Prostate gland (tissue), 2 donors: ENCODE data around the gene NRCAM. TPM values are rescaled to one million over a fixed set of nuclear protein-coding genes. Genes with fewer than 3 reads are reported as not detected.

Source experiments
- DNase-seq: peaks from one replicate; pipeline ENCODE4 v3.0.0-alpha.2; 2019; ENCODE audit warnings: low spot score
- H3K27ac ChIP-seq, 2 donors: fragments of 200-600 bp; sonication (generic); 2 replicates each; pipeline ENCODE4 v1.5.1; 2017 to 2019
- H3K27me3 ChIP-seq: fragments of 200-600 bp; sonication (generic); replicated peaks from 2 replicates; pipeline ENCODE4 v1.5.1; 2019; ENCODE audit not compliant: insufficient read depth
- H3K36me3 ChIP-seq, 2 donors: fragments of 200-600 bp; sonication (generic); 1 replicate in 1 of 2; 2 replicates in 1 of 2; pipeline versions ENCODE4 v1.5.1 to v1.8.1; 2017 to 2019
- H3K4me1 ChIP-seq: fragments of 200-600 bp; sonication (generic); replicated peaks from 2 replicates; pipeline ENCODE4 v1.5.1; 2019
- H3K4me3 ChIP-seq, 2 donors: fragments of 200-600 bp; sonication (generic); 2 replicates each; pipeline ENCODE4 v1.5.1; 2017 to 2019
- H3K9me3 ChIP-seq: fragments of 200-600 bp; sonication (generic); 2 replicates; pipeline ENCODE4 v1.5.1; 2017
- POLR2A ChIP-seq: fragments of 450-650 bp; IDR thresholded peaks from one replicate; pipeline ENCODE4 v1.6.1; 2016; ENCODE audit warnings: antibody characterized with exemption, mild to moderate bottlenecking
- POLR2AphosphoS5 ChIP-seq: sonication (generic); formaldehyde crosslinking; IDR thresholded peaks from one replicate; pipeline ENCODE4 v1.6.1; 2017; ENCODE audit warnings: antibody characterized with exemption
- WGBS: methylation state at CpG from one replicate; pipeline ENCODE4 v1.1.5; 2018; 5-methylcytosine and 5-hydroxymethylcytosine counted together
- intact Hi-C: fragments of 100-400 bp; cut with DNase I; formaldehyde crosslinking; loops from one replicate; pipeline ENCODE4 v1.14.2; 2022
- total RNA-seq, 2 donors: library from RNA; depleted of rRNA; stranded (reverse); fragments of >200 nt; gene quantifications; one replicate each; pipeline ENCODE4 v1.1.0, GENCODE V29; 2016
- TF ChIP-seq, protein P1 (sequence below), 4 experiments: fragments of 200-600 bp in 2 of 4; fragments of 450-650 bp in 2 of 4; sonication (generic) in 2 of 4; IDR thresholded peaks; 1 replicate in 3 of 4; 2 replicates in 1 of 4; pipeline ENCODE4 v1.5.1; 2016 to 2019; ENCODE audit warnings: antibody characterized with exemption in 4 of 4, mild to moderate bottlenecking in 2 of 4, moderate library complexity in 2 of 4

NRCAM gene
- total RNA-seq, 2 donors from 2014 or later = 1.1 to 3.1 TPM

DNA sequence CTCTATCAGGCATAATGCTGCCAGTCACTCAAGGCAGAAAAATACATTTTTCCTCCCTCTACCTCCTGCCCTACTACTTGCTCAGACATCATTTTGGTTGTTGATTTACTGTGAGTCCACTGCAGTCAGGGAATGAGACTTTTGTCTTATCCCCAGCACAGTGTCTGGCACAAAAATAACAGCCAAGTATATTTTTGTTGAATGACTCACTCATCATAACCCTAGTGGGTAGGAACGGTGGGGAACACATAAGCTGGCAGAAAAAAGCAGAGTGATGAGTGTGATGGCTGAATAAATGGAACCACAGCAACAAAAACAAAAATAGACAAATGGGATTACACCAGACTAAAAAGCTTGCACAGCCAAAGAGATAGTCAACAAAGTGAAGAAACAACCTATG lies 260.2 kb downstream of the NRCAM start:
- Histone ChIP-seq H3K9me3 (no peaks in the 10 kb centered on the region), H3K27me3 (no peaks in the 10 kb centered on the region), H3K4me3 (no peak overlapping the region), H3K4me1 (no peaks in the 10 kb centered on the region), H3K36me3 (no peaks in the 10 kb centered on the region), H3K27ac (no peak overlapping the region)
- intact Hi-C loops = no loop called here
- DNase-seq = no peak
- WGBS = 45% methylated on average over 1 of the region's 1 CpG
- TF ChIP-seq, protein P1, sequence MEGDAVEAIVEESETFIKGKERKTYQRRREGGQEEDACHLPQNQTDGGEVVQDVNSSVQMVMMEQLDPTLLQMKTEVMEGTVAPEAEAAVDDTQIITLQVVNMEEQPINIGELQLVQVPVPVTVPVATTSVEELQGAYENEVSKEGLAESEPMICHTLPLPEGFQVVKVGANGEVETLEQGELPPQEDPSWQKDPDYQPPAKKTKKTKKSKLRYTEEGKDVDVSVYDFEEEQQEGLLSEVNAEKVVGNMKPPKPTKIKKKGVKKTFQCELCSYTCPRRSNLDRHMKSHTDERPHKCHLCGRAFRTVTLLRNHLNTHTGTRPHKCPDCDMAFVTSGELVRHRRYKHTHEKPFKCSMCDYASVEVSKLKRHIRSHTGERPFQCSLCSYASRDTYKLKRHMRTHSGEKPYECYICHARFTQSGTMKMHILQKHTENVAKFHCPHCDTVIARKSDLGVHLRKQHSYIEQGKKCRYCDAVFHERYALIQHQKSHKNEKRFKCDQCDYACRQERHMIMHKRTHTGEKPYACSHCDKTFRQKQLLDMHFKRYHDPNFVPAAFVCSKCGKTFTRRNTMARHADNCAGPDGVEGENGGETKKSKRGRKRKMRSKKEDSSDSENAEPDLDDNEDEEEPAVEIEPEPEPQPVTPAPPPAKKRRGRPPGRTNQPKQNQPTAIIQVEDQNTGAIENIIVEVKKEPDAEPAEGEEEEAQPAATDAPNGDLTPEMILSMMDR (IDR thresholded peaks at IDR 0.05) = no peak
- no peak for TF ChIP-seq POLR2A
- TF ChIP-seq POLR2AphosphoS5 = no peak

DNA sequence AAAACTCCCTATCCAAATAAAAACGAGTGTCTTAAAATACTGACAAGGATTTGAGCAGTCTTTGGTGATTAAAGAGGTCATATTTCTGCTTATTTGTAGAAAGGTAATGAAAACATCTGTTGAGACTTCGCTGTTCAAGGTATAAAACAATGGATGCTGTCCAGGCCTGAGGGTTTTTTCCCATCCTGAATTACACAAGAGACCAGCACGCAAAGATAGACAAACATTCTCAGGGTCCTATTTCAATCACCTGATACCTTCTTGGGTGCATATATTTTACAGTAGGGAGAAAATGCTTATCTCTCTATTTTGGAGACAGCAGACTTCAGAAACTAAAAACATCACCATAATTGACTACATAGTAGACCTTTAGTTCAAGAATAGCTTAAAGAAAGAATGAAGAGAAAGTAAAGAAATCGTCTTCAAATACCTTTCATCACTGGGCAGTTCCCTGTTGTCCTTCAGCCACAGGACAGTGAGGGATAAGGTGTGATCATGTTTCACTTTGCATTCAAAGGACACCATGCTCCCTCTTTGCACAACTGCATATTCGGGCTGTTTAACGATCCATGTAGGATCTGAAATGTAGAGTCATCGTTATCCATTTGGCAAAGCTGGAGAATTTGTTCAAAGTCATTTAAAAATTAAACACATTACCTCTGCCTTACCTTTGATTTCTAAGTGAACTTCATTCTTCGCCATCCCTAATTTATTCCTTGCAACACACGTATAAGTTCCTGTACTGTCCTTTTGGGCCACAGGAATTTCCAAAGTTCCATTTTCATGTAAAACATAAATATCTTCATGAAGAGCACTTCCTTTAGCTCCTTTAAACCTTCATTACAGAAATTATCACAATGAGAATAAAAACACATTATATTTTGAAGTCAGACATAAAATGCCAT lies 262.4 kb downstream of the NRCAM start:
- no peaks in the 10 kb centered on the region for H3K9me3 ChIP-seq
- 48% methylated on average over 9 of the region's 9 CpGs for WGBS

DNA sequence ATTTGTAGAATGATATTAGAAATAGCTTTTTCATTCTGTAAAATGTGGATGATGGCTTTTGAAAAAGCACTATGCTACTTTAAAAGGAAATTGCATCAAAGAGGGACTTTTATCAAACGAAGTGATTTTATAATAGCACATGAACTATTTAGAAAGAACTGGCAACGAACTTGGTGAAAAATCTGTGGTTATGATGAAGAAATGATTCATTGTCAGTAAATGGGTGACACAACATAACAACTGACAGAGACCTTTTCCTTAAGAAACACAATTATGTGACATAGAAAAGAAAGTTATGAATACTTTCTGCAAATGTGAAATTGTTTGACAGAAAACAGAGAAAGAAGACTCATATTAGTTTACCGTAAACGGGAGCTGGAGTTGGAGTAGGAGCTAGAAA lies 265.3 kb downstream of the NRCAM start:
- H3K4me3 ChIP-seq = no peak overlapping the region
- no peaks in the 10 kb centered on the region for H3K9me3 ChIP-seq
- DNase-seq = no peak
- intact Hi-C loops = no loop called here
- no peaks in the 10 kb centered on the region for H3K27me3 ChIP-seq
- H3K36me3 ChIP-seq = no peaks in the 10 kb centered on the region
- TF ChIP-seq, protein P1 (IDR thresholded peaks at IDR 0.05) = no peak
- no peak for TF ChIP-seq POLR2AphosphoS5
- no peak for TF ChIP-seq POLR2A
- H3K4me1 ChIP-seq = no peaks in the 10 kb centered on the region
- H3K27ac ChIP-seq = no peak overlapping the region
- WGBS = 87% methylated on average over 4 of the region's 4 CpGs

More for the DNA sequence above, 262.4 kb downstream of the NRCAM start:
- Histone ChIP-seq H3K36me3 (no peaks in the 10 kb centered on the region), H3K4me1 (no peaks in the 10 kb centered on the region), H3K27ac (no peak overlapping the region), H3K27me3 (no peaks in the 10 kb centered on the region), H3K4me3 (no peak overlapping the region)
- DNase-seq = no peak
- TF ChIP-seq POLR2A = no peak
- no peak for TF ChIP-seq POLR2AphosphoS5
- TF ChIP-seq, protein P1 (IDR thresholded peaks at IDR 0.05) = no peak
- intact Hi-C loops = no loop called here

DNA sequence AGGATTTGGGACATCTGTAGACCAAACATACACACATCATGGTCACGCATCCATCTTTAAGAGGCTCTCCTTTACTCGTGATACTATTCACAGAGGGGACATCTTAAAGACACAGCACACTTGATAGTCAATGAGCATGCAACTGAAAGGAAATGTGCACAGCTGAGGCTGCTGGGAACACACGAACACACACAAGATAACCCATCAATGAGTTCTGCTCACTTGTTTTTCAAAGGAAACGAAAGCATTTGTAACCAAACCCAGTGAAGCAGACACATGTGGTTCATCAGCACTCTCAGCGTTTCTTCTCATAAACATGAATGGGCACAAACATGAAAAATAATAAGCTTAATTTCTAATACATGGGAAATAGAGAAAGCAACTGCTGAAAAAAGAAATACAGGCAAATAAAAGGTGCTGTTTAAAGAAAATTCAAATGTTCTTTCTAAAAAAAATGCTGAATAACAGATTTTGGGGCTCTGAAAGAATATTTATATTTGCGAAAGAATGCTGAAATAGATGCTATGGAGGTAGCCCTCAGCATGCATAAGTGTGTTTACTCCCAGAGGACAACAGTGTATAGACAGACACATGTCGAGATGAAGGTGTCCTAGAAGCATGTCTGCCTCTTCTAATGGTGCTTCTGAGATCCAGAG lies 266.4 kb downstream of the NRCAM start:
- no peak for DNase-seq
- intact Hi-C loops = no loop called here
- Histone ChIP-seq H3K4me1 (no peaks in the 10 kb centered on the region), H3K27me3 (no peaks in the 10 kb centered on the region), H3K9me3 (no peaks in the 10 kb centered on the region), H3K36me3 (no peaks in the 10 kb centered on the region), H3K27ac (no peak overlapping the region), H3K4me3 (no peak overlapping the region)
- TF ChIP-seq, protein P1 (IDR thresholded peaks at IDR 0.05) = no peak
- no peak for TF ChIP-seq POLR2AphosphoS5
- no peak for TF ChIP-seq POLR2A
- WGBS = 59% methylated on average over 7 of the region's 7 CpGs
